GM21381 (cell line): ENCODE data around the gene RNU6-1.

Experiments used
- ATAC-seq: cut with Tn5 transposase; IDR thresholded peaks from one replicate; pipeline ENCODE4 v1.9.1; 2021; ENCODE audit warnings: mild to moderate bottlenecking, moderate library complexity; ENCODE audit not compliant: unreplicated experiment

The RNU6-1 gene

GRCh38 chr15:67834581-67835296 lies 5.1 kb downstream of the RNU6-1 start:
- no peak for ATAC-seq

- no peak for ATAC-seq
Observed at GRCh38 chr15:67833710-67834511, 5.9 kb downstream of the RNU6-1 start.

DNA sequence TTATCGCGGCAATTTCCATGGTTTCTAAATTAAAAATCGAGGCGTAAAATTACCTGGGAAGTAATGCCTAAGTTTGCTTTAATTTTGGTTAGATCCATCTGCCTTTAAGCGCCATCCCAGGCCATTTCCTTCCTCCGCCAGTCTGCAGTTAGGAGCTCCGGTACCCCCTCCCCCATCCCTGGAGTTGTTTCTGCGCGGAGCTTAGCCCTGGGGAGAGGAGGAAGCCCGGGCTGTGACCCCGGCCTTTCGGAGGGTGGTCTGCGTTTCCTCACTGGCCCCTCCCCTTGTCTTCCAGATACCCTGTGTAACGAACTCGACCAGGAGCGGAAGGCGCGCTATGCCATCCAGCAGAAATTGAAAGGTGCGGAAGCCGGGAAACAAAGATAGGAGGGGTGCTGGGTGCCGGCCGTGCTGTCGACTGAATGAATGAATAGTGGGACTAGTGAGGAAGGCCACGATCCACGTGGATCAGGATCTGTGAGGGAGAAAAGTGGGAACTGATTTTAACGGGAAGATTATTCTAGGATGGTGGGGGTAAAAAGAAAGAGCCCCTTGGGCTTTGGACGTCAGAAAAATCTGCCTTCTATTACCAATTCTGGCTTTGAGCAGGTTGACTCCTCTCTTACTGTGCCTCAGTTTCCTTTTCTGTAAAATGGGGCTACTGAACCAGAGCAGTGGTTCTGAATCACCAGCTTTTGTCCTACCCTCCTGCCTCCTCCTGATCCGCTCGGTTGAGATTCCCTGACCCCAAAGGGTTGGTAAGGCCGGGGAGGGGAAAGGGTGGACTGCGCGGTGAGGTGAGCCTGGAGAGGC lies 6.7 kb downstream of the RNU6-1 start:
- ATAC-seq: no peak

- no peak for ATAC-seq
Observed at GRCh38 chr15:67832031-67832551, 7.8 kb downstream of the RNU6-1 start.

DNA sequence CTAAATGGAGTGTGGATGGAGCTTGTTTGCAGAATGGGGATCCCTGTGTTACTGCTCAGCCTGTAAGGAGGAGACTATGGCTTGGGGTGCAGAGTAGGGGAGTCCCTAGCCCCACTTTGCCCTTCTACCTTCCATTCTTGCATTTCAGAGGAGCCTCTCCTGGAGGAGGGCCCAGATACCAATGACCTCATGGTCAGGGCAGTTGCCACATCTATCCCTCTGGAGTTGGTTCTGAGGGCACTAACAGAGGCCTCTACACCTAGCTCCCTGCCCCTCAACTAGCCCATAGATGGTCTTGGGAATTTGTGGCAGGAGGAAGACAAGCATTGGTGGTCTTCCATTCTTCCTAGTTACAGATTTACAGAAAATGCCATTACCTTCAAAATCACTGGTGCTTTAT lies 8.5 kb downstream of the RNU6-1 start:
- no peak for ATAC-seq

GRCh38 chr15:67829647-67830504 lies 10.0 kb downstream of the RNU6-1 start:
- ATAC-seq: no peak

DNA sequence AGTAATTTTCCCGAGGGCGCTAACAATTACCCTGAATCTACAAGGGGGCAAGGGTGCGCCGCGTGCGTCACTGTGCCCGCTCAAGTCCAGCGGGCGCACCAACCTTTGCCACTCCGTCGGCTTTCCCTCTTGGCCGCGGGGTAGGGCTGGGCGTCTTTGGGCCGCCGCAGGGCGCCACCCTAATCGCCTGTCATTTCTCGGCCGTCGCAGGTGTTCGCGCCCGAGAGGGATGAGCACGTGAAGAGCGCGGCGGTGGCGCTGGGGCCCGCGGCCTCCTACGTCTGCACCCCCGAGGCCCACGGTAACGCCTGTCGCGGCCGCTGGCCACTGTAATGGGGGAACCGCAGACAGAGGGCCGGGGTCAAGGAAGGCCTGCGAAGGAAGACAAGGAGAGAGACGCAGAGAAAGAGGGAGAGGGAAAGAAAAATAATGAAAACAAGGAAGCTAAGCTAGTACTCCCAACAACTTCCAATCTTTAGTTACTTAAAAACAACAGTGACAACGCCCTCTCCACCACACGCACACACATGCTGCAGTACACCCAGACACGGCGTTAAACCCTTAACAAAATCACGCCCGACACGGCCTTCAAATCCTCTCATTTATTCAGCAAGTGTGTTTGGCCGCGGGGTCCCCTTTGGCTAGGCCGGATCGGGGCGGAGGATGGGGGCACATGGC lies 10.7 kb downstream of the RNU6-1 start:
- ATAC-seq: no peak

GRCh38 chr15:67828278-67828968 lies 11.4 kb downstream of the RNU6-1 start:
- no peak for ATAC-seq

- ATAC-seq: no peak
Observed at GRCh38 chr15:67827562-67828277, 12.1 kb downstream of the RNU6-1 start.

GRCh38 chr15:67826717-67827561 lies 12.9 kb downstream of the RNU6-1 start:
- no peak for ATAC-seq

GRCh38 chr15:67825881-67826716 lies 13.7 kb downstream of the RNU6-1 start:
- ATAC-seq: no peak

GRCh38 chr15:67824976-67825880 lies 14.6 kb downstream of the RNU6-1 start, which contains the start of gene SKOR1:
Gene SKOR1, plus strand, starts transcription at chr15:67825509. Its CDS starts 94 bp downstream, at chr15:67825603.
- no peak for ATAC-seq

GRCh38 chr15:67824197-67824968 lies 15.5 kb downstream of the RNU6-1 start:
- ATAC-seq: no peak

GRCh38 chr15:67823314-67824196 lies 16.3 kb downstream of the RNU6-1 start:
- no peak for ATAC-seq
